CD14-positive monocyte (primary cell): Measurements from ENCODE around the gene COPB1. TPM values are rescaled to one million over a fixed set of nuclear protein-coding genes. Genes with fewer than 3 reads are reported as not detected.

Experiments used
- DNase-seq, 3 donors: peaks; one replicate each; pipeline ENCODE4 v3.0.0-alpha.2; 2011 to 2022
- H2AFZ ChIP-seq: 2 replicates; pipeline ENCODE4 v1.6.0; 2012; ENCODE audit warnings: mild to moderate bottlenecking, low read depth, low read length, inconsistent platforms; ENCODE audit not compliant: insufficient read depth, poor library complexity, severe bottlenecking
- H3K27ac ChIP-seq, 2 donors: 1 replicate in 1 of 2; 2 replicates in 1 of 2; pipeline ENCODE4 v1.5.1; 2012 to 2013; ENCODE audit warnings: low read length in 2 of 2, control low read depth in 1 of 2, inconsistent platforms in 1 of 2, low read depth in 1 of 2, mild to moderate bottlenecking in 1 of 2
- H3K27me3 ChIP-seq, 2 donors: one replicate each; pipeline versions ENCODE4 v1.6.0 to v1.6.1; 2011 to 2013; ENCODE audit warnings: low read length in 2 of 2; ENCODE audit not compliant: control insufficient read depth in 2 of 2, insufficient read depth in 2 of 2
- H3K36me3 ChIP-seq, 2 donors: replicated peaks in 1 of 2; 1 replicate in 1 of 2; 2 replicates in 1 of 2; pipeline versions ENCODE4 v1.5.1 to v1.6.1; 2012 to 2013; ENCODE audit warnings: low read length in 2 of 2, control low read depth in 1 of 2, inconsistent platforms in 1 of 2, mild to moderate bottlenecking in 1 of 2; ENCODE audit not compliant: insufficient read depth in 2 of 2, control insufficient read depth in 1 of 2
- H3K4me1 ChIP-seq, 2 donors: 1 replicate in 1 of 2; 2 replicates in 1 of 2; pipeline versions ENCODE4 v1.5.1 to v1.6.1; 2012 to 2013; ENCODE audit warnings: low read length in 2 of 2, control low read depth in 1 of 2, inconsistent platforms in 1 of 2, mild to moderate bottlenecking in 1 of 2, moderate library complexity in 1 of 2; ENCODE audit not compliant: insufficient read depth in 2 of 2, control insufficient read depth in 1 of 2
- H3K4me2 ChIP-seq: replicated peaks from 2 replicates; pipeline ENCODE3; 2012; ENCODE audit warnings: low read length, moderate library complexity, mild to moderate bottlenecking; ENCODE audit not compliant: poor library complexity, severe bottlenecking; ENCODE audit errors: extremely low read depth
- H3K4me3 ChIP-seq, 3 experiments: fragments of 200-600 bp in 1 of 3; sonication (generic) in 1 of 3; replicated peaks in 1 of 3; 1 replicate in 2 of 3; 2 replicates in 1 of 3; pipeline ENCODE4 v1.5.1; 2011 to 2013; ENCODE audit warnings: low read length in 3 of 3, mild to moderate bottlenecking in 3 of 3, control low read depth in 2 of 3, low read depth in 2 of 3, inconsistent platforms in 1 of 3, moderate library complexity in 1 of 3
- H3K79me2 ChIP-seq: 2 replicates; pipeline ENCODE4 v1.6.0; 2012; ENCODE audit warnings: mild to moderate bottlenecking, control low read depth, inconsistent platforms, low read length, moderate library complexity; ENCODE audit not compliant: insufficient read depth
- H3K9ac ChIP-seq: 2 replicates; pipeline ENCODE4 v1.6.0; 2017; ENCODE audit warnings: low read length, mild to moderate bottlenecking; ENCODE audit not compliant: insufficient read depth, poor library complexity, severe bottlenecking
- H3K9me3 ChIP-seq, 2 donors: replicated peaks in 1 of 2; 1 replicate in 1 of 2; 2 replicates in 1 of 2; pipeline versions ENCODE4 v1.5.1 to v1.6.1; 2012 to 2013; ENCODE audit warnings: low read length in 2 of 2, control low read depth in 1 of 2; ENCODE audit not compliant: control insufficient read depth in 1 of 2, insufficient read depth in 1 of 2
- H4K20me1 ChIP-seq: 2 replicates; pipeline ENCODE4 v1.6.0; 2012; ENCODE audit warnings: mild to moderate bottlenecking, low read length, control low read depth, moderate library complexity; ENCODE audit not compliant: insufficient read depth
- H3K27ac Mint-ChIP-seq, 7 donors: one replicate each; pipeline ENCODE4 v1.8.0; 2020; ENCODE audit warnings: mild to moderate bottlenecking in 7 of 7, mixed read lengths in 7 of 7, moderate library complexity in 6 of 7, inconsistent platforms in 2 of 7
- H3K27me3 Mint-ChIP-seq, 3 donors: one replicate each; pipeline ENCODE4 v1.8.0; 2021 to 2022; ENCODE audit warnings: low read depth in 3 of 3, mild to moderate bottlenecking in 3 of 3, mixed read lengths in 3 of 3, moderate library complexity in 3 of 3, inconsistent platforms in 1 of 3
- H3K36me3 Mint-ChIP-seq, 2 donors: one replicate each; pipeline ENCODE4 v1.8.0; 2020; ENCODE audit warnings: mixed read lengths in 2 of 2, inconsistent platforms in 1 of 2, mild to moderate bottlenecking in 1 of 2
- H3K4me1 Mint-ChIP-seq: one replicate; pipeline ENCODE4 v1.8.0; 2020; ENCODE audit warnings: mild to moderate bottlenecking, mixed read lengths
- H3K4me3 Mint-ChIP-seq, 2 donors: one replicate each; pipeline ENCODE4 v1.8.0; 2020; ENCODE audit warnings: mild to moderate bottlenecking in 2 of 2, mixed read lengths in 2 of 2, moderate library complexity in 1 of 2
- H3K9me3 Mint-ChIP-seq, 7 donors: one replicate each; pipeline ENCODE4 v1.8.0; 2020 to 2022; ENCODE audit warnings: mixed read lengths in 7 of 7, mild to moderate bottlenecking in 6 of 7, moderate library complexity in 6 of 7, inconsistent platforms in 2 of 7
- CTCF ChIP-seq: fragments of 200-600 bp; IDR thresholded peaks from one replicate; pipeline ENCODE4 v1.8.0; 2022; ENCODE audit warnings: antibody characterized with exemption, mild to moderate bottlenecking
- WGBS: methylation state at CpG from one replicate; pipeline ENCODE4 v1.1.5; 2013; ENCODE audit warnings: missing lambda C conversion rate; ENCODE audit not compliant: insufficient coverage; 5-methylcytosine and 5-hydroxymethylcytosine counted together
- intact Hi-C, 2 donors: fragments of 100-400 bp; cut with micrococcal nuclease; formaldehyde crosslinking; loops; one replicate each; pipeline versions ENCODE4 v1.15.0 to v1.15.1; 2023
- polyA plus RNA-seq, 3 donors: library from polyadenylated mRNA; depleted of rRNA in 1 of 3; unstranded in 2 of 3; stranded (reverse) in 1 of 3; fragments of 300-500 nt in 2 of 3; fragments of >200 nt in 1 of 3; fragmentation: Illumina TruSeq in 2 of 3; gene quantifications; 1 replicate in 2 of 3; 2 replicates in 1 of 3; pipeline ENCODE4 v1.2.3, GENCODE V29; 2012 to 2021

COPB1 gene
- polyA plus RNA-seq, 3 donors: 37.8 to 108 (median 87.1) TPM

GRCh38 chr11:14422814-14423182 lies 76.8 kb downstream of the COPB1 start:
- H3K27ac ChIP-seq: no peak overlapping the region
- Mint-ChIP-seq H3K4me1 (no peaks in the 10 kb centered on the region), H3K4me3 (no peak overlapping the region), H3K27ac (no peak overlapping the region), H3K27me3 (no peaks in the 10 kb centered on the region), H3K9me3 (no peaks in the 10 kb centered on the region), H3K36me3 (no peaks in the 10 kb centered on the region)
- H3K4me1 ChIP-seq: no peaks in the 10 kb centered on the region
- no peaks in the 10 kb centered on the region for H4K20me1 ChIP-seq
- no peak for TF ChIP-seq CTCF
- no peaks in the 10 kb centered on the region for H3K36me3 ChIP-seq
- H3K9ac ChIP-seq: no peak overlapping the region
- DNase-seq: no peak
- no CpG with 5 or more reads among the region's 2 CpGs for WGBS
- H2AFZ ChIP-seq: no peak overlapping the region
- no peaks in the 10 kb centered on the region for H3K79me2 ChIP-seq
- no peaks in the 10 kb centered on the region for H3K27me3 ChIP-seq
- no peaks in the 10 kb centered on the region for H3K9me3 ChIP-seq
- intact Hi-C loops: no loop called here
- H3K4me3 ChIP-seq: no peak overlapping the region
- H3K4me2 ChIP-seq: no peak overlapping the region

DNA sequence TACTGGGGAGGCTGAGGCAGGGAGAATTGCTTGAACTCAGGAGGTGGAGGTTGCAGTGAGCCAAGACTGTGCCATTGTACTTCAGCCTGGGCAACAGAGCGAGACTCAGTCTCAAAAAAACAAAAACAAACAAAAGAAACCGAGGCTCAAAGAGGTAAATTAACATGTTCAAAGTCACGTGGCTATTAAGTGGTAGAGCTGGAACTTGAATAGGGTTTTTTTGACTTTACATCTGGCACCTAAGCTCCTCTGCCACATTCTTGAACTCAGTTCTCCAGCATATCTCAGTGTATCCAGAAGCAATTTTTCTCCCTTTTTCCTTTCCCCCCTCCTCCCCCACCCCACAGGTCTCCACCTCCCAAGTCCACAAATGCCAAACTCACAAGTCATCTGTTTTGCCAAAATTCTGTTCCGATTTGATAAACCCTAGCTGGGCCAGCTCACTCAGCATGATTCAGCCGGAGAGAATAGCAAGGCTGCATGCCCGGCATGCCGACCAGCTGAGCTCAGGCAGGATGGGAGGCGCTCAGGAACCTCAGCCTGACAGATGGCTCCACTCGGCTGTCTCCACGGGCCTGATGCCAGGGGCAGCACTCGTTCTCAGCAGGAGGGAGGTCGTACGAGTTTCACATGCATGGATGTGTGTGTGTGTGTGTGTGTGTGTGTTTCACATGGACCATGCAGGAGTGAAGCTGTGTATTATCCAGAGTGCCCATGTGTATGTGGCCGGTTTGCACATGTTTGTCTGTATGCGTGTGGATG lies 77.4 kb downstream of the COPB1 start:
- Mint-ChIP-seq H3K4me3 (no peak overlapping the region), H3K9me3 (no peaks in the 10 kb centered on the region), H3K27me3 (no peaks in the 10 kb centered on the region), H3K4me1 (no peaks in the 10 kb centered on the region), H3K27ac (no peak overlapping the region), H3K36me3 (no peaks in the 10 kb centered on the region)
- Histone ChIP-seq H2AFZ (no peak overlapping the region), H3K9ac (no peak overlapping the region), H3K4me1 (no peaks in the 10 kb centered on the region), H3K79me2 (no peaks in the 10 kb centered on the region), H3K9me3 (no peaks in the 10 kb centered on the region), H3K4me3 (no peak overlapping the region), H4K20me1 (no peaks in the 10 kb centered on the region), H3K4me2 (no peak overlapping the region), H3K27ac (no peak overlapping the region), H3K36me3 (no peaks in the 10 kb centered on the region), H3K27me3 (no peaks in the 10 kb centered on the region)
- TF ChIP-seq CTCF: no peak
- intact Hi-C loops: no loop called here
- DNase-seq: no peak
- WGBS: 19% methylated on average over 12 of the region's 15 CpGs
